ENCODE data around the gene LINGO1.

Gene LINGO1

DNA sequence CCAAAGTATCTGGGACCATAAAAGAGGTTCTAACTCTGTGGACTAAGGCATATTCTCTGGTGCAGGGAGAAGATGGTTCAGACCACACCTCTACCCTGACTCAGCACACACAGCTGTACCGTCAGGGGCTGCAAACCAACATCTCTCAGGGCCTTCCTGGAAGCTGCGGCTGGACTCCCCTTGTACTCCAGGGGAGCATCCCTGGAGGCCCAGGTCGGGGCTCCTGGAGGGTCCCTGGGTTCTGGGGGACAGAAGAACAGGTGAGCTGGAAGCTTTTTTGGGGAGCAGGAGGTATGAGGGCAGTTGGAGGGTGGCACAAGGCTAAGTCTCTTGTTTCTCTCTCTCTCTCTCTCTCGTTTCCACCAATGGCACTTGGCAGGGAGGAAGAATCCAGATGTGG lies 60.5 kb downstream of the LINGO1 start:
- DNase-seq (ENCODE audit: low spot score): no peak

DNA sequence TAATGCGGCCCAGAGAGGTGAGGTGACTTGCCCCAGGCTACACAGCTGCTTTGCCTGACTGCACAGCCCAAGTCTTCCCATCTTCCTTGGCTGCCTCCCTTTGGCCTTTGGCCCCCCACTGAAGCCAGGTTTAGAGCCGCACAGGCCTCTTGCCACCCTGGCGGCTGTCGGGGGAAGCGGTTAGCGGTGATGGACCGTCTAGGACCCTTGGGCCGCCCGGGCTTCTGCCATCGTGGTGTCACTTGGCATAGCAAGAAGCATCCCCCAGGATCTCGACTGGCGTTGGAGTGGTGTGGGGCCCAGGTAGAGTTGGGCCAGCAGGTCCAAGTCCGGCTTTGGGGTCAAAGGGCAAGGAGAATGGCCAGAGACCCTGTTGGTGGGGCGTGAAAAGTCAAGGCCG lies 61.0 kb downstream of the LINGO1 start:
- DNase-seq (ENCODE audit: low spot score): no peak

DNA sequence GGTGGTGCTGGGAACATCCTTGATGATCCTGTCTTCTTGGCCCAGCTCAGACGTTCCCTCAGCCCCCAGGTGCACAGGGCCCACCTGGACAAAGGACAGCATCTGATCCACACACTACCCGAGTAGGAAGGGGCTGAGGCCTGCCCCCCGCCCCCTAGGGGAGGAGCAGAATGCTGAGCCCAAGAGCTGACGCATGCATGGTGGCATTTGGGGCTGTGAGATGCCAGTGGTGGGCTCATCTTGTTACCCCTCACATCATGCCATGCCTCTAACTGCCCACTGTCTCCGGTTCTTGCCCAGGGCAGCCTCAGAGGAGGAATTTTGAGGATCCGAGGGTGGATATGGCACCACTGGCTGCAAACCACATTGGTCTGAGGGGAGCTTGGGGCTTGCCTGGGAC lies 61.5 kb downstream of the LINGO1 start:
- no peak for DNase-seq (ENCODE audit: low spot score)

DNA sequence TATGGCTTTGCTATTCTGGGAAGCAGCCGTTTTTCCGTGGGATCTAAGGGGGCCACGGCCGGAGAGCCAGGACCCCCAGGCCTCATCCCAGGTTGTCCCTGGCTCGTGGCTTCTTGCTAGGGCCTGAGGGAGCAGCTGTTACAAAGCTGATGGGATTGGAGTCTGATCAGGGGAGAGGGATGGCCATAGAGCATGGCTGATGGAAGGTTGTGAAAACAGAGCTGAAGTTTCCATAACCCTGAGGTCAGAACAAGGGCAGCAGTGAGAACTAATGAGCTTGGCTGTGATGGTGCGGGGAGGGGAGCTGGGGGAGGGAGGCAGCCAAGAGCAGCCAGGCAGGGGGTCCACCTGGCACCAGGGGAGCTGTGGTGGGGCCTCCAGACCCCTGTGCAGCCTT lies 63.0 kb downstream of the LINGO1 start:
- no peak for DNase-seq (ENCODE audit: low spot score)

DNA sequence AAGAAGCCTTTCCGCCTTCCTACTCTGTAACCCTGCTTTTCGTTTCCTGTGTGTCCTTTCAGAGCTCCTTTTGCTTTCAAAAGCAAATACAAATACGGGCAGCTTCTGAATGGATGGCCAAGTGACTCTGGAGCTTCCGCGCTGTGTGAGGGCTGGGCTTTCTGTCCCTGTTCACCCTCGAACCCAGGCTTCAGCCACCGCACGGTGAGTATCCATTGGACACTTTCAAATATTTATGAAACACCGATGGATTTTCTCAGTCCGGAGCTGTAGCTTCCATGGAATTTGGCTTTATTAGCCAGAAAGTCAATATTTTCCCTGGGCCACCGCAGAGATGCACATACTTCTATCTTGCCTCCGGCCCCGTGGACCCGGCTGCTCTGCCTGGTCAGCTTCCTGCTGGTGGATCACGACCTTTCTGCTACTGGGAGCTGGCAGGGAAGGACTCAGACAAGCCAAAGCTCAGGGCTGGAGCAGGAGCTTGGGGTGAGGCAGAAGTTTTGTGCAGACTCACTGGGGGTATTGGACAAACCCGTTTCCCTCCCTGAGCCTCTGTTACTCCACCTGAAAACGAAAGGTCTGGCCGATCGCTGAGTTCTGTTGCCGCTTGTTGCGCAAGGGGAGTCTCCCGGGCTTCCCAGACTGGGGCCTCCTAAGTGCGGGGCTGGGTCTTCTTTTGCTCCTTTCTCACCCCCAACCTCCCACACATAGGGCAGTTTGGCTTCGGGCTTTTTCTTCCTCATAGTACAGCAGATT lies 63.6 kb downstream of the LINGO1 start:
- no peak for DNase-seq (ENCODE audit: low spot score)

DNA sequence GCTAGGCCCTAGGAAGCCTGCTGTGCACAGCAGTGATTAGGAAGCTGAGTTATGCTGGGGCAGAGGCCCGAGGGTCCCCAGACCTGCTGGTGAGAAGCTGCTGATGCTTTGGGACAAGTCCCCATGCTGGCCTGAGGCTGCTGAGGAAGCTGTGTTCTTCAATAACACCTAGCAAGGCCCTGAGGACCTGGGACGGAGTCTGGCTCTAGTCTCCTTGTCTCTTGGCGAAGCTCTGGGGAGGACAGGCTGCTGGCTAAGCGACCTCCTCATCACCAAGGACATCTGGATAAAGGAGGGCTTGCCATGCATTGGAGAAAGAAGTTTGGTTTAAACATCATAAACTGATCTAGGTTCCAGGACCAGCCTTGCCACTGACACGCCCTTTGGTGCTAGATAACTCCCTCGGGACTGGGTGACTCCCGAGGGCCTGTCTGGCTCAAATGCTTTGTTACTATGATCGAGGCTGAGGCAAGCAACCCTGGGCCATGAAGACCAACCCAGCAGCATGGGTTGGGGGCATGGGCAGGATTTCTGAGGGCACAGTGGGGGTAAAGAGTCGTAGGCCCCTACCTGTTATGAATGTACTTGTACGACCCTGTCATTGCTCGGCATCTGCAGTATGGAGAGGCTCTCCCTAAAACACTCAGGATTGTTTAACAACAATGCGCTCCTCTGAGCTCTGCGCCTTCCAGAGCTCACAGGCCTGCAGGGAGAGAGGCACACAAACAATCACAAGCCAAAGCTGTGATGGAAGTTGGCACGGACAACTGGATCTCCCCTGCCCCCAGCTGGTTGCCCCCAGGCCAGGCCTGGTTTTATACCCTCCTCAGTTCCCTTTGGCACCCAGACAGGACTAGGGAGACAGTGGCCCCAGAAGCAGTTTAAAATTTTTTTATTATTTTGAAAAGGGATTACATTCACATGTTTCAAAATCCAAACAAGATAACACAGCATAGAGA lies 64.4 kb downstream of the LINGO1 start:
- no peak for DNase-seq (ENCODE audit: low spot score)

DNA sequence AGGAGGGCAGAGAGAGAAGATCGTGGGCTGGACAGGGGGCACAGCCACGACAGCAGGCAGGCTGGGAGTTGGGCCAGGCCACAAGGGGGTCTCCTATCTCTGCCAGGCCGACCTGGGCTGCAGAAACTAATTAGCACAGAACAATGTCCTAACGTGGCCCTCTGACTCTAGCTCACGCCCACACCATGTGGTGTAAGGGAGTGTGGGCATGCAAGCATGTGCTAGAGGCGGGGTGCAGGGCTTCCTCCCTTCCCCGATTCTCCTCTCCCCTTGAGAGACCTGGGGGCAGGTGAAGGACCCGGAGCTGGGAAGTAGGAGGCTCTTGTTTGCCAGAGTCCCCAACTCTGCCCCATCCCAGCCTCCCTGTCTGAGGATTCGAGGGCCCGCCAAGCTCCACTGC lies 65.5 kb downstream of the LINGO1 start:
- no peak for DNase-seq (ENCODE audit: low spot score)

DNA sequence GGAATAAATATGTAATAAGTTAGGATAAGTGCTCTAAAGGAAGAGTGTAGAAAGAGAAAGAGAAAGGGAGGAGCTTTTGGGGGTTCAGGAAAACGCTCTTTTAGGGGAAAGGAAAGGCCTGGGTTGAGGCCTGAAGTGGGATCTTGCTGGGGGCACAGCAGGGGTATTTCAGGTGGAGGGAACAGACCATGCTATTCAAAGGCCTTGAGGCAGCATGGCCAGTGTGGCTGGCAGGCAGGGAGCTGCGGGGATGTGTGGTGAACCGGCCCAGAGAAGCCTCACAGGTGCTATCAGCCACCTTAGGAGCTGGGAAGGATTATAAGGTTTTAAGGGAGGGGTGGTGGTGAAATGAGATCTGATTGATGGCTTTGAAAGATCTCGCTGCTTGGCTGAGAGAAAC lies 66.6 kb downstream of the LINGO1 start:
- DNase-seq (ENCODE audit: low spot score): no peak

DNA sequence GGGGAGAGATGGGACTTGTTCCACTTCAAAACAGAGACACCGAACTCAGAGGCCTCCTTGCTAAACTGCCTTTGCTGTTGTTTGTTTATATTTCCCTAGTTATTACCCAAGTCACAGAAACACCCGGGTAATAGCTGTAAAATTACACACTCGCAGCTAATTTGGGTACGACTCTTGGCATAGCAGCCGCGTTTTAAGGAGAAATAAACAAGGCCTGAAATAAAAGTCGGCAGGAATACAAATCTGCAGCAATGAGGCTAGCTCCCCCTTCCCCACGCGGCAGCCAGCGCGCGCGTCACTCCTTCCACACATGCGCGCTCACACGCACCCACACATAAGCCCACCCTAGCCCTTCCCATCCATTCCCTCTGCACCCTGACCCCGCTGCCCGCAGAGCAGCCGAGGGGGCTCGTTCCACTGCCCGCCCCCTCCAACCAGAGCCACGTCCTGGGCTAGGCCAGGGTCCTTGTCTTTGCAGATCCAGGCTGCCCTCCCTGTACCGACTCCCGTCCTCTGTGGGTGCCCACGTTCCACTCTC lies 67.3 kb downstream of the LINGO1 start:
- no peak for DNase-seq (ENCODE audit: low spot score)

DNA sequence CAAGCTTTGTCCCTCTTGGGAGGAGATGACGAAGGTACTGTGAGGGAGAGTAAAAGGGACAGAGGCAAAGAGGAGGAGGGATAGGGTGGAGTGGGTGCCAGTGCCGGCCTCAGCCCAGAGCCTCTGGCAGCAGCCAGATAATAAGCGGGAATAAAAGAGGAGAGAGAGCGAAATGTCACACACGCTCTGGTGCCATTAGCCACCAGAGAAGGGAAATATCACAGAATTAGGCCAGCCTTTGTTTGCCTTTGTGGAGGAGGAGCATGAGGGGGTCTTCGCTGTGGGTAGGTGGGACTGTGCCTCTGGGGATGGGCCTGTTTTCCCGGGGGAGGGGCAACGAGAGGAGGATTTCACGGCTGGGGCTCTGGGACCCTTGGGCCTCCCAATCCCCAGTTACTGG lies 67.8 kb downstream of the LINGO1 start:
- DNase-seq (ENCODE audit: low spot score): no peak

DNA sequence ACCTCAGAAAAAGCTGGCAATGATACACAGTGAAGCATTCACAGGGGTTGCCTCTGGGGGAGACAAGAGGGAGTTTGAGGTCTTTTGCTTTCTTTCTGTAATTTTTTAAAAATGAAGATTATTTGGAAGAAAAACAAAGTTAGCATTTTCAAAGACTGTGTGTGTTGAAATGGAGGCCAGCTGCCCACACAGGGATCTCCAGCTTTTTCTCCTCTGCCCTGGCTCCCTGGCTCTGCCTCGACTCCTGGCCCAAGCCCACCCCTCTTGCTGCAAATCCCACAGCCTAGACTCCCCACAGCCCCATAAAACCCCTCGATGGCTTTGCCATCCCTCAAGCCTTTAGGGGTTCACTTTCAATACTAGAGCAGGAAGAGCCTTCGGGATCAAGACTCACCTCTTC lies 68.4 kb downstream of the LINGO1 start:
- DNase-seq (ENCODE audit: low spot score): no peak

DNA sequence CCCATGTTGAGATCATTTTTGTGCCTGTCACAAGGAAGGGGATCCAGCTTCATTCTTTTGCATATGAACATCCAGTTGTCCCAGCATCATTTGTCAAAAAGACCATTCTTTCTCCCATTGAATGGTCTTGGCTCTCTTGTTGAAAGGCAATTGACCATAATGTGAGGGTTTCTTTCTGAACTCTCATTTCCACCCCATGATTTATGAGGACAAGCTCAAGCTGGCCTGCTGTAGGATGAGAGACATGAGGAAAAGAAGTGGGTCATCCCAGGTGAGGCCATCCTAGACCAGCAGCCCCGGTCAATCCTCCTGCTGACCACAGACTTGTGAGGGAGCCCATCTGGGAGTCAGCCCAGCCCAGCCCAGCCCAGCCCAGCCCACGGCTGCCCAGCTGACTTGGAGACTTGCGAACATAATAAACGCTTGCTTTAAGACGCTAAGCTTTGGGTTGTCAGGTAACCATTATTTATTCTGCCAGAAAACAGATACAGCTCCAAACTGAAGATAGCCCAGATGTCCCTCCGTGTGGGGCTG lies 69.0 kb downstream of the LINGO1 start:
- DNase-seq (ENCODE audit: low spot score): no peak

Measured in activated CD4-positive, alpha-beta T cell treated with anti-CD3 and anti-CD28 coated beads, Interleukin-2, Interleukin-4, amounts not matched to agents 100 ng/mL and 50 ng/mL, durations not matched to agents 16 hours and 8 hours (primary cell).